Ascending aorta (tissue), 2 donors: ENCODE data around the gene TARBP1. TPM values are rescaled to one million over a fixed set of nuclear protein-coding genes. Genes with fewer than 3 reads are reported as not detected.

Experiments
- DNase-seq, 2 donors: peaks; one replicate each; pipeline ENCODE4 v3.0.0-alpha.2; 2019; ENCODE audit warnings: low spot score in 2 of 2
- H3K27ac ChIP-seq, 2 donors: fragments of 200-600 bp; sonication (generic); one replicate each; pipeline ENCODE4 v1.5.1; 2016 to 2017; ENCODE audit warnings: mild to moderate bottlenecking in 1 of 2
- H3K27me3 ChIP-seq: fragments of 200-600 bp; sonication (generic); one replicate; pipeline ENCODE4 v1.5.1; 2017
- H3K36me3 ChIP-seq, 2 donors: fragments of 200-600 bp; sonication (generic); one replicate each; pipeline ENCODE4 v1.5.1; 2016
- H3K4me1 ChIP-seq, 2 donors: fragments of 200-600 bp; sonication (generic); one replicate each; pipeline ENCODE4 v1.5.1; 2016 to 2017; ENCODE audit warnings: mild to moderate bottlenecking in 1 of 2
- H3K4me3 ChIP-seq, 2 donors: fragments of 200-600 bp; sonication (generic); one replicate each; pipeline ENCODE4 v1.5.1; 2016 to 2017; ENCODE audit warnings: mild to moderate bottlenecking in 1 of 2
- H3K9me3 ChIP-seq, 2 donors: fragments of 200-600 bp; sonication (generic); one replicate each; pipeline ENCODE4 v1.5.1; 2016
- CTCF ChIP-seq, 3 experiments: fragments of 200-600 bp in 2 of 3; fragments of 450-650 bp in 1 of 3; sonication (generic) in 2 of 3; IDR thresholded peaks; one replicate each; pipeline ENCODE4 v1.5.1; 2016 to 2019; ENCODE audit warnings: antibody characterized with exemption in 3 of 3, mild to moderate bottlenecking in 1 of 3, moderate library complexity in 1 of 3
- intact Hi-C: fragments of 100-400 bp; cut with DNase I; formaldehyde crosslinking; loops from one replicate; pipeline ENCODE4 v1.15.1; 2023
- total RNA-seq: library from RNA; depleted of rRNA; stranded (reverse); fragments of >200 nt; gene quantifications from one replicate; pipeline ENCODE4 v1.1.0, GENCODE V29; 2016

The TARBP1 gene
- total RNA-seq, 1 donor from 2014 or later, result 19.2 TPM

- H3K4me1 ChIP-seq, result no peaks in the 10 kb centered on the region
- peaks cover 8 to 17% of the 10 kb centered on the region in 2 donors for H3K36me3 ChIP-seq
- H3K27me3 ChIP-seq, result no peaks in the 10 kb centered on the region
- DNase-seq, result no peak
- no peak for TF ChIP-seq CTCF (IDR thresholded peaks at IDR 0.05)
- H3K4me3 ChIP-seq, result no peak overlapping the region
- intact Hi-C loops, result no loop called here
- no peak overlapping the region for H3K27ac ChIP-seq
- no peaks in the 10 kb centered on the region for H3K9me3 ChIP-seq
These were observed 50.9 kb downstream of the TARBP1 start for GRCh38 chr1:234427950-234428646.

DNA sequence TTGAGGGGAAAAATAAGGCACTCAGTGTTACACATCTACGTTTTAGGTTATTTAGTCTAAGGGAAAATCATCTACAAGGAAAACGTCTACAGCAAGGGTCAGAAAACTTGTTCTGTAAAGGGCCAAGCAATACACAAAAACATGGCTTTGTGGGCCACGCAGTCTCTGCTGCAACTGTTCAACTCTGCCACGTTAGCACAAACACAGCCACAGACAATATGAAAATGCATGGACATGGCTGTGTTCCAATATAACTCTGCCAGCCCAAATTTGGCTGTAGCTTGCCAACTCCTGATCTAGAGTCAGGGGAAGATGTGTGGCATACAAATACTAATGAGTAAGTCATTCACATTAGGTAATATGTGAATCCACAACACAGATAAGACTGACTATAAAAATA, 65.0 kb downstream of the TARBP1 start:
- H3K9me3 ChIP-seq, result no peaks in the 10 kb centered on the region
- peaks cover 2 to 7% of the 10 kb centered on the region in 2 donors for H3K36me3 ChIP-seq
- no peaks in the 10 kb centered on the region for H3K4me1 ChIP-seq
- no peak overlapping the region for H3K27ac ChIP-seq
- no peak for DNase-seq
- no peaks in the 10 kb centered on the region for H3K27me3 ChIP-seq
- no peak for TF ChIP-seq CTCF (IDR thresholded peaks at IDR 0.05)
- intact Hi-C loops, result no loop called here
- H3K4me3 ChIP-seq, result no peak overlapping the region

DNA sequence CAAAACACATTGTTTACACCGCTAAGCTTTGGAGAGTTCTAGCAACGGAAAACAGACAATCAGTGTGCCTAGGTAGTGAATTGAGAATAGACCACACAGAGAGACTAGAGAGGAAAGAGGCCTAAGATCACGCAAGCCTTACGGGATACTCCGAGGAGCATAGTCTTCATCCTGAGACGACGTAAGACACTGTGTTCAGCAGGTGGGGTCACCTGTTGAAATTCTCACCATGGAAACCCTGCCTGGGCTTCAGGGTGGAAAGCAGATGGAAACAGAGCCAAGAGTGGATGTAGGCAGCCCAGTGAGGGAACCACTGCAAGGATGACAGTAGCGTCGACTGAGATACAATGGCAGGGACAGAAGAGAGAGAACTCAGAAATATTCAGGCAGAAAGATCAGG, 65.5 kb downstream of the TARBP1 start:
- no peaks in the 10 kb centered on the region for H3K27me3 ChIP-seq
- H3K4me1 ChIP-seq, result no peaks in the 10 kb centered on the region
- peaks cover 2 to 5% of the 10 kb centered on the region in 2 donors for H3K36me3 ChIP-seq
- intact Hi-C loops, result no loop called here
- H3K9me3 ChIP-seq, result no peaks in the 10 kb centered on the region
- DNase-seq, result no peak
- no peak overlapping the region for H3K27ac ChIP-seq
- no peak for TF ChIP-seq CTCF (IDR thresholded peaks at IDR 0.05)
- no peak overlapping the region for H3K4me3 ChIP-seq

- Histone ChIP-seq H3K36me3 (peaks cover 2 to 3% of the 10 kb centered on the region in 2 donors), H3K27me3 (no peaks in the 10 kb centered on the region), H3K9me3 (no peaks in the 10 kb centered on the region), H3K4me3 (no peak overlapping the region), H3K4me1 (no peaks in the 10 kb centered on the region), H3K27ac (no peak overlapping the region)
- no peak for TF ChIP-seq CTCF (IDR thresholded peaks at IDR 0.05)
- intact Hi-C loops, result no loop called here
- DNase-seq, result no peak
These were observed 66.1 kb downstream of the TARBP1 start for GRCh38 chr1:234412830-234413229.

DNA sequence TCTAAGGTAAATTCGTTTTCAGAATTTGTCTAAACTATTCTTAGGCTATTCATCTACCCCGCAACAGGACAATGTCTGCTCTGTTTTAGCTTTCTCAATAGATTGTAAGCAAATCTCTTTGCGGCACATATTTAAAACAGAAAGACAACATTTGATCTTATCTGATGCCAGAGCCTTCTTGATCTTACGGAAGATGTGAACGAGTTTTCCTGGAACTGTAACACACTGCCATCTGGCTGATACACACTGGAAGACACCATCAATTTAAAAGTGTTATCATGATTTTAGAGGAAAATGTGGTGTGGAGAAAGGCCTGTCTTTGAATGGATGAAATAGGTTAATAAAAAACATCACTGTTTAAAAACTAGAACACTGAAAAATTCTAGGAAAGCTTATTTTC, 69.7 kb downstream of the TARBP1 start:
- Histone ChIP-seq H3K4me3 (no peak overlapping the region), H3K4me1 (no peaks in the 10 kb centered on the region), H3K27ac (no peak overlapping the region), H3K9me3 (no peaks in the 10 kb centered on the region), H3K36me3 (peaks cover 0 to 3% of the 10 kb centered on the region in 2 donors), H3K27me3 (no peaks in the 10 kb centered on the region)
- no peak for DNase-seq
- no peak for TF ChIP-seq CTCF (IDR thresholded peaks at IDR 0.05)
- intact Hi-C loops, result no loop called here

DNA sequence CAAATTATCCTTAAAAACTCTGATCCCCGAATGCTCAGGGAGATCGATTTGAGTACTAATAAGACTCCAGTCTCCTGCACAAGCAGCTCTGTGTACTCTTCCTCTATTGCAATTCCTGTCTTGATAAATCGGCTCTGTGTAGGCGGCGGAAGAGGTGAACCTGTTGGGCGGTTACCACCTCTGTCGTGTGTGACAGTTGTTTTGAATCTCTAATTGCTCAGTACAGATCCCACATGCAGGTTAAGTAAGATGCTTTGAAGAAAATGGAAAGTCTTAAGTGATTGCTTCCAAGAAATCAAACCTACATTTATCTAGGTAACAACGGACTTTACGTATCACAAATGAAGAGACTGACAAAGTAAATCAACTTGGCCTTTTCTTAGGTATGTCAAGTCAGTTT, 70.2 kb downstream of the TARBP1 start:
- intact Hi-C loops, result no loop called here
- DNase-seq, result no peak
- Histone ChIP-seq H3K27ac (no peak overlapping the region), H3K9me3 (no peaks in the 10 kb centered on the region), H3K4me3 (no peak overlapping the region), H3K4me1 (no peaks in the 10 kb centered on the region), H3K27me3 (no peaks in the 10 kb centered on the region), H3K36me3 (peaks cover 0 to 3% of the 10 kb centered on the region in 2 donors)
- TF ChIP-seq CTCF (IDR thresholded peaks at IDR 0.05), result no peak
